Body of pancreas (tissue), 4 donors: ENCODE measurements around the gene PLXDC2. TPM values are rescaled to one million over a fixed set of nuclear protein-coding genes. Genes with fewer than 3 reads are reported as not detected.

ENCODE experiments used
- ATAC-seq: fragments of 150-250 bp; one replicate; pipeline ENCODE4 v1.9.1; 2016
- DNase-seq, 4 donors: peaks; one replicate each; pipeline ENCODE4 v3.0.0-alpha.2; 2019
- H3K27ac ChIP-seq, 4 donors: fragments of 200-600 bp; sonication (generic); 1 replicate in 3 of 4; 2 replicates in 1 of 4; pipeline versions ENCODE4 v1.5.1 to v1.6.1; 2016 to 2019; ENCODE audit warnings: mild to moderate bottlenecking in 1 of 4, mixed read lengths in 1 of 4, moderate library complexity in 1 of 4
- H3K27me3 ChIP-seq, 2 donors: fragments of 200-600 bp; sonication (generic); one replicate each; pipeline ENCODE4 v1.6.0; 2016; ENCODE audit warnings: mild to moderate bottlenecking in 1 of 2
- H3K36me3 ChIP-seq, 2 donors: fragments of 200-600 bp; sonication (generic); replicated peaks in 1 of 2; 2 replicates each; pipeline ENCODE4 v1.5.1; 2016; ENCODE audit warnings: low read depth in 2 of 2; ENCODE audit not compliant: insufficient read depth in 1 of 2
- H3K4me1 ChIP-seq: fragments of 200-600 bp; sonication (generic); one replicate; pipeline ENCODE4 v1.6.0; 2016
- H3K4me3 ChIP-seq, 2 donors: fragments of 200-600 bp; sonication (generic); 1 replicate in 1 of 2; 2 replicates in 1 of 2; pipeline ENCODE4 v1.5.1; 2016 to 2019
- H3K9me3 ChIP-seq, 3 donors: fragments of 200-600 bp; sonication (generic); 1 replicate in 2 of 3; 2 replicates in 1 of 3; pipeline ENCODE4 v1.5.1; 2016
- POLR2A ChIP-seq, 3 donors: fragments of 450-650 bp; IDR thresholded peaks; one replicate each; pipeline ENCODE4 v1.6.1; 2016; ENCODE audit warnings: antibody characterized with exemption in 3 of 3, mild to moderate bottlenecking in 2 of 3
- WGBS, 2 donors: methylation state at CpG; one replicate each; pipeline ENCODE4 v1.1.5; 2017; 5-methylcytosine and 5-hydroxymethylcytosine counted together
- intact Hi-C: fragments of 100-400 bp; cut with DNase I; formaldehyde crosslinking; loops from one replicate; pipeline ENCODE4 v1.15.1; 2023
- total RNA-seq, 2 donors: library from RNA; depleted of rRNA; stranded (reverse); fragments of >200 nt; gene quantifications; one replicate each; pipeline ENCODE4 v1.1.0, GENCODE V29; 2016
- TF ChIP-seq, protein P1 (sequence below), 7 experiments: fragments of 450-650 bp in 4 of 7; fragments of 200-600 bp in 3 of 7; sonication (generic) in 3 of 7; IDR thresholded peaks; one replicate each; pipeline ENCODE4 v1.5.1; 2016 to 2019; ENCODE audit warnings: antibody characterized with exemption in 7 of 7

Gene PLXDC2
- total RNA-seq, 2 donors from 2014 or later, result 8.2 to 13.5 TPM

DNA sequence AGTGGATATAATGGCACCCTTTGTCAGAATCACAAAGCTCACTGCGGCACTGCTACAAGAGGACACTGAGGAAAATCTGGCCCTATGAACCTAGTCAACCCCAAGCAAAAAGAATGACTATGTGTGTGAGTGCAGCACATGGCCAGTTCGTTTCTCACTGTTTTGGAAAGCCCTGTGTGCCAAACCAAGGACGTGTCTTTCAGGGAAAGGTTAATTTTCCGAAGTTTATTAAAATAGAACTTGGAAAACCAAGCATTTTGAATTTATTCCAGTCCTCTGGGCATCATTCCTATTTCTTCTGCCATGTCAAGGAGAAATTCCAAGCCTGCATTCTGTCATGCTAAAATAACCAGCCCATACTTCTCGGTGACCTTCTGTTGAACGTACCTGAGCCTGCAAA, 471.8 kb downstream of the PLXDC2 start:
- 60 to 62% methylated on average over 6 of the region's 6 CpGs for WGBS, 2 donors
- TF ChIP-seq POLR2A (IDR thresholded peaks at IDR 0.05), result no peak
- TF ChIP-seq, protein P1, sequence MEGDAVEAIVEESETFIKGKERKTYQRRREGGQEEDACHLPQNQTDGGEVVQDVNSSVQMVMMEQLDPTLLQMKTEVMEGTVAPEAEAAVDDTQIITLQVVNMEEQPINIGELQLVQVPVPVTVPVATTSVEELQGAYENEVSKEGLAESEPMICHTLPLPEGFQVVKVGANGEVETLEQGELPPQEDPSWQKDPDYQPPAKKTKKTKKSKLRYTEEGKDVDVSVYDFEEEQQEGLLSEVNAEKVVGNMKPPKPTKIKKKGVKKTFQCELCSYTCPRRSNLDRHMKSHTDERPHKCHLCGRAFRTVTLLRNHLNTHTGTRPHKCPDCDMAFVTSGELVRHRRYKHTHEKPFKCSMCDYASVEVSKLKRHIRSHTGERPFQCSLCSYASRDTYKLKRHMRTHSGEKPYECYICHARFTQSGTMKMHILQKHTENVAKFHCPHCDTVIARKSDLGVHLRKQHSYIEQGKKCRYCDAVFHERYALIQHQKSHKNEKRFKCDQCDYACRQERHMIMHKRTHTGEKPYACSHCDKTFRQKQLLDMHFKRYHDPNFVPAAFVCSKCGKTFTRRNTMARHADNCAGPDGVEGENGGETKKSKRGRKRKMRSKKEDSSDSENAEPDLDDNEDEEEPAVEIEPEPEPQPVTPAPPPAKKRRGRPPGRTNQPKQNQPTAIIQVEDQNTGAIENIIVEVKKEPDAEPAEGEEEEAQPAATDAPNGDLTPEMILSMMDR (IDR thresholded peaks at IDR 0.05), result no peak
- H3K27ac ChIP-seq, result no peak overlapping the region

DNA sequence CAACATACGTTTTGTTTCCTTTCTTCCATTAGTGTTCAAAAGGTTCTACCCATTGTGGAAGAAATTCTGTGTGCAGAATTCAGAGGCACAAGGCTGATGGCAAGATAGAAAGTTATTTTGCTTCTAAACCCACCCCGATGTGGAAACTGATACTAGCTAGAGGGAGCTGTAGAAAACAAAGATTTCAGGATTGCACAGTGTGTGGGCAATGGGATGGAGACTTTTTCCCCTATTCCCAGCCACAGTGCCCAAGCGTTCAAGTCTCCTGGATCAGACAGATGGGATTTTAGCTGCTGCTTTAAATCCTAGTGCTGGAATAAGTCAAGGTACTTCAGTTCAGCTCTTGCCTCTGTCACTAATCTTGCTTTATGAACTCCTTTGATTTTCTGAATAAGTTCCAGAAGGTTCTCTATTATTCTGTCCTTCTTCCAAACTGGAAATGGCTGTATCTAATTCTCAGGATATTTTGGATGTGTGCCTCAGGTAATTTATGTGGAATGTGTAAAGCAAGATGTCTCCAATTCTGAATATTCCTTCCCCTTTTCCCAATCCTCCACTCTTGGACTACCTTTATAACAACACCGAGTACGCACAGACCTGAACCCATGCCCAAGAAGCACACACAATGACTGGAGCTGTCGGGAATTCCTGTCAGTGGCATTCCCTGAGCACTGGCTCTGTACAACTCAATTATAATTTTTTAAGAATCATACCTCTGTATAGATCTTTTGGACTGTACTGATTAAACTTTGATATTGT, 473.0 kb downstream of the PLXDC2 start:
- no peaks in the 10 kb centered on the region for H3K9me3 ChIP-seq
- no peak overlapping the region for H3K4me3 ChIP-seq
- no peaks in the 10 kb centered on the region for H3K36me3 ChIP-seq
- H3K4me1 ChIP-seq, result no peaks in the 10 kb centered on the region
- 58 to 69% methylated on average over 6 of the region's 6 CpGs for WGBS, 2 donors
- no peak overlapping the region for H3K27ac ChIP-seq
- intact Hi-C loops, result no loop called here
- H3K27me3 ChIP-seq, result no peaks in the 10 kb centered on the region
- no peak for TF ChIP-seq POLR2A (IDR thresholded peaks at IDR 0.05)
- TF ChIP-seq, protein P1 (IDR thresholded peaks at IDR 0.05), result no peak
- DNase-seq, result no peak
- no peak for ATAC-seq

More for the DNA sequence above, 471.8 kb downstream of the PLXDC2 start:
- no peak for DNase-seq
- no peaks in the 10 kb centered on the region for H3K36me3 ChIP-seq
- no peaks in the 10 kb centered on the region for H3K27me3 ChIP-seq
- no peaks in the 10 kb centered on the region for H3K4me1 ChIP-seq
- intact Hi-C loops, result no loop called here
- no peaks in the 10 kb centered on the region for H3K9me3 ChIP-seq
- no peak overlapping the region for H3K4me3 ChIP-seq
- no peak for ATAC-seq

DNA sequence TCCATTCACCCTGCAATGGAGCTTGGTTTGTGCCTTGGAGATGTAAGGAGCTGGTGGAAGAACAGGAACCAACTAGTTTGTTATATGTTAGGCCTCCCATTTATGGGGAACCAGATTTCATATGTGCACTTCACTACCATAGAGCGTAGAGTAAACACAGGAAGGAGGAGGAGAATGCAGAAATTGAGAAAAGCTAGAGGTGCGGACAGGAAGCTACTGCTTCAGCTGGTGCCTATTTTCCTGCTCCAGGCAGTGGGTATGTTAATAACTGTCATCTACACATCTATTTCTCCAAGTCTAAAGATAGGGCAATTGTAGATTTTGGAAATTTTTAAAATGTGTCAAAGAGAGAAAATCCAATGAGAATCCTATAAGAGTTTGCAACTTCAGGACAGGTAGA, 482.2 kb downstream of the PLXDC2 start:
- TF ChIP-seq, protein P1 (IDR thresholded peaks at IDR 0.05), result no peak
- TF ChIP-seq POLR2A (IDR thresholded peaks at IDR 0.05), result no peak
- Histone ChIP-seq H3K4me1 (no peaks in the 10 kb centered on the region), H3K9me3 (peaks cover 0 to 4% (median 0%) of the 10 kb centered on the region in 3 donors), H3K4me3 (no peak overlapping the region), H3K27me3 (no peaks in the 10 kb centered on the region), H3K36me3 (no peaks in the 10 kb centered on the region), H3K27ac (no peak overlapping the region)
- intact Hi-C loops, result no loop called here
- 43 to 70% methylated on average over 2 of the region's 2 CpGs for WGBS, 2 donors
- DNase-seq (no peak), ATAC-seq (no peak)

DNA sequence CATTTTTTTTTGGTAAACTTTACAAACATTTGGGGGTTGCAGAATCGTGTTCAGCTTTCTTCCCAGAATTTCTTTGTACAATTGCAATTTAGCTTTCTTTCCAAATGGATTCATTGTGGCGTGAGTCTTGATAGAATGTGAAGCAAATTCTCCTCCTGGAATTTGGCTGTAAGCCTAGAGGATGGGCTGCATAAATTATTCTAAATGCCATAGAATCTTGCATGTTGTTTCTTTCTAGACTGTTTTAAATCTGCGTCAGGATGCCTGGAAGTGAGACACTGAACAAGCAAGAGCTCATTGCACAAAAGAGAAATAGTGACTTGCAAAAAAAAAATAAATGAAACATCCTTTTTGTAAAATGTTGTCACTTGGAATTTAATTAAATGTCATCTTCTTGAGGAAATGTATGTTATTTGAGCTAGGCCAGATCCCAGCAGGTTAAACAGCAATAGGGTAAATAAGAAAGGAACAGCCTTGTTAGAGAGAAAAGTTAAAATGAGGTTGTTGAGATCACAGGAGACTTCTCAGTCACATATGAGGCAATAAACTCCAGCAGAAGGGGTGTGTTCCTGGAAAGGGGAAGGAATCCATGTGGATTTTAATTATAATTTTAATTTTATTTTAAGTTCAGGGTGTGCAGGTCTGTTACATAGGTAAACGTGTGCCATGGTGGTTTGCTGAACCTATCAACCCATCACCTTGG, 483.0 kb downstream of the PLXDC2 start:
- WGBS, 2 donors, result 36 to 40% methylated on average over 4 of the region's 4 CpGs
- Histone ChIP-seq H3K27me3 (no peaks in the 10 kb centered on the region), H3K4me3 (no peak overlapping the region), H3K9me3 (peaks cover 0 to 4% (median 0%) of the 10 kb centered on the region in 3 donors), H3K4me1 (no peaks in the 10 kb centered on the region), H3K27ac (no peak overlapping the region), H3K36me3 (no peaks in the 10 kb centered on the region)
- intact Hi-C loops, result no loop called here
- no peak for DNase-seq
- TF ChIP-seq, protein P1 (IDR thresholded peaks at IDR 0.05), result no peak
- no peak for TF ChIP-seq POLR2A (IDR thresholded peaks at IDR 0.05)
- ATAC-seq, result no peak
